SH-SY5Y (cell line): ENCODE measurements around the gene FOXS1.

Experiments used
- GATA2 ChIP-seq: IDR thresholded peaks from 2 replicates; pipeline ENCODE4 v1.6.1; 2011; ENCODE audit warnings: mild to moderate bottlenecking, low read depth, low read length
- GATA3 ChIP-seq: IDR thresholded peaks from 2 replicates; pipeline ENCODE4 v1.6.1; 2011; ENCODE audit warnings: low read depth, mild to moderate bottlenecking, low read length, moderate library complexity

- TF ChIP-seq GATA2, result no peak
- TF ChIP-seq GATA3, result no peak
Measured at GRCh38 chr20:31875671-31876070, 30.3 kb upstream of the FOXS1 start.
